Kidney (tissue), 14 donors: ENCODE results near the gene DUSP12. TPM values are rescaled to one million over a fixed set of nuclear protein-coding genes. Genes with fewer than 3 reads are reported as not detected.

ENCODE experiments used
- DNase-seq, 5 donors: peaks; one replicate each; pipeline ENCODE4 v3.0.0-alpha.2; 2013 to 2020
- FAIRE-seq: peaks from 2 replicates; lab custom pipeline; 2012; peaks lifted over from hg19 to GRCh38; lab: Jason Lieb, UNC
- H3K27ac ChIP-seq, 2 donors: one replicate each; pipeline ENCODE4 v1.7.0; 2013; ENCODE audit warnings: low read depth in 2 of 2, low read length in 2 of 2, inconsistent platforms in 1 of 2
- H3K27me3 ChIP-seq: one replicate; pipeline ENCODE4 v1.7.1; 2013; ENCODE audit warnings: low read length, inconsistent platforms; ENCODE audit not compliant: control insufficient read depth, insufficient read depth
- H3K36me3 ChIP-seq, 3 donors: one replicate each; pipeline versions ENCODE4 v1.7.0 to v1.7.1; 2013; ENCODE audit warnings: low read length in 3 of 3, control low read depth in 1 of 3, inconsistent platforms in 1 of 3; ENCODE audit not compliant: insufficient read depth in 3 of 3, control insufficient read depth in 2 of 3
- H3K4me1 ChIP-seq, 3 donors: one replicate each; pipeline versions ENCODE4 v1.7.0 to v1.7.1; 2013; ENCODE audit warnings: low read length in 3 of 3, inconsistent platforms in 1 of 3, low read depth in 1 of 3; ENCODE audit not compliant: control insufficient read depth in 2 of 3, insufficient read depth in 2 of 3
- H3K4me3 ChIP-seq, 3 donors: one replicate each; pipeline versions ENCODE4 v1.7.0 to v1.8.1; 2013; ENCODE audit warnings: low read length in 3 of 3, control low read depth in 1 of 3, inconsistent platforms in 1 of 3
- H3K9ac ChIP-seq, 3 donors: one replicate each; pipeline versions ENCODE4 v1.7.0 to v1.7.1; 2013; ENCODE audit warnings: low read length in 3 of 3, control low read depth in 1 of 3, inconsistent platforms in 1 of 3
- H3K9me3 ChIP-seq, 3 donors: one replicate each; pipeline versions ENCODE4 v1.7.0 to v1.7.1; 2013; ENCODE audit warnings: low read length in 3 of 3, control low read depth in 1 of 3, inconsistent platforms in 1 of 3; ENCODE audit not compliant: control insufficient read depth in 2 of 3, insufficient read depth in 1 of 3
- CTCF ChIP-seq: IDR thresholded peaks from 3 replicates; pipeline ENCODE4 v1.5.1; 2012; ENCODE audit warnings: mild to moderate bottlenecking, moderate library complexity, borderline replicate concordance; ENCODE audit not compliant: insufficient read depth; ENCODE audit errors: extremely low read depth
- intact Hi-C: fragments of 100-400 bp; cut with DNase I; formaldehyde crosslinking; loops from one replicate; pipeline ENCODE4 v1.11.1; 2022
- polyA plus RNA-seq: library from polyadenylated mRNA; stranded (reverse); fragments of 350-450 nt; fragmentation: Illumina TruSeq; extraction: RNeasy Lipid Tissue Mini Kit (QIAGEN cat#74804); gene quantifications from one replicate; pipeline ENCODE4 v1.2.3, GENCODE V29; 2014; ENCODE audit warnings: low read depth, low replicate concordance; ENCODE audit not compliant: insufficient read depth
- total RNA-seq: library from RNA; stranded (reverse); fragmentation: NEBNext Ultra II Directional; extraction: Animal tissue kit (Norgen Biotek cat#: 25700); gene quantifications from one replicate; pipeline ENCODE4 v1.2.1, GENCODE V29; 2021
- donor health status: control.
- donor health status: control.
- donor health status: control.
- donor health status: control.
- donor health status: control.
- donor health status: DM: yes; HTN: yes; CAD: no.
- donor health status: Normal renal cell carcinoma (clear cell type).

The DUSP12 gene
- total and polyA plus RNA-seq, 2 donors from 2014 or later, result 17.9 to 21.3 TPM

- Histone ChIP-seq H3K9ac (no peak overlapping the region), H3K4me1 (peaks cover 0 to 3% (median 0%) of the 10 kb centered on the region in 3 donors), H3K27ac (no peak overlapping the region), H3K36me3 (peaks cover 0 to 10% (median under 1%) of the 10 kb centered on the region in 3 donors), H3K27me3 (no peaks in the 10 kb centered on the region), H3K4me3 (no peak overlapping the region), H3K9me3 (no peaks in the 10 kb centered on the region)
- no peak for DNase-seq
- FAIRE-seq, result no peak
- TF ChIP-seq CTCF, result no peak
- intact Hi-C loops, result no loop called here
Observed at GRCh38 chr1:161778522-161778921, 28.9 kb downstream of the DUSP12 start.

- Histone ChIP-seq H3K4me1 (peaks cover 0 to 3% (median 0%) of the 10 kb centered on the region in 3 donors), H3K27me3 (no peaks in the 10 kb centered on the region), H3K27ac (no peak overlapping the region), H3K36me3 (peaks cover 0 to 10% (median 6%) of the 10 kb centered on the region in 3 donors), H3K9me3 (no peaks in the 10 kb centered on the region), H3K4me3 (no peak overlapping the region), H3K9ac (no peak overlapping the region)
- intact Hi-C loops, result no loop called here
- DNase-seq (no peak), FAIRE-seq (no peak)
- no peak for TF ChIP-seq CTCF
Observed at GRCh38 chr1:161779393-161779792, 29.8 kb downstream of the DUSP12 start.

- TF ChIP-seq CTCF, result no peak
- peaks cover 0 to 3% (median 0%) of the 10 kb centered on the region in 3 donors for H3K4me1 ChIP-seq
- H3K9ac ChIP-seq, result no peak overlapping the region
- peaks cover 2 to 14% (median 10%) of the 10 kb centered on the region in 3 donors for H3K36me3 ChIP-seq
- no peak for DNase-seq
- H3K4me3 ChIP-seq, result no peak overlapping the region
- no peak overlapping the region for H3K27ac ChIP-seq
- intact Hi-C loops, result no loop called here
- H3K9me3 ChIP-seq, result no peaks in the 10 kb centered on the region
- H3K27me3 ChIP-seq, result no peaks in the 10 kb centered on the region
- FAIRE-seq, result no peak
Observed at GRCh38 chr1:161781995-161782394, 32.4 kb downstream of the DUSP12 start.

- intact Hi-C loops, result no loop called here
- H3K27me3 ChIP-seq, result no peaks in the 10 kb centered on the region
- peaks cover 2 to 17% (median 10%) of the 10 kb centered on the region in 3 donors for H3K36me3 ChIP-seq
- no peak overlapping the region for H3K4me3 ChIP-seq
- no peak for FAIRE-seq
- H3K27ac ChIP-seq, result no peak overlapping the region
- no peak for DNase-seq
- H3K9me3 ChIP-seq, result no peaks in the 10 kb centered on the region
- TF ChIP-seq CTCF, result no peak
- no peak overlapping the region for H3K9ac ChIP-seq
- H3K4me1 ChIP-seq, result peaks cover 0 to 3% (median 0%) of the 10 kb centered on the region in 3 donors
Observed at GRCh38 chr1:161782886-161783285, 33.3 kb downstream of the DUSP12 start.
